Hindlimb muscle (tissue), 1 donor: ENCODE results near the gene ADRA2B. TPM values are rescaled to one million over a fixed set of nuclear protein-coding genes. Genes with fewer than 3 reads are reported as not detected.

Experiments used
- DNase-seq: peaks from one replicate; pipeline ENCODE4 v3.0.0-alpha.2; 2013
- polyA plus RNA-seq: library from polyadenylated mRNA; unstranded; fragments of 120-200 nt; gene quantifications from one replicate; pipeline ENCODE4 v1.2.1, GENCODE V29; 2013; ENCODE audit not compliant: insufficient read length

The ADRA2B gene
- polyA plus RNA-seq, 1 donor: 2.7 TPM

DNA sequence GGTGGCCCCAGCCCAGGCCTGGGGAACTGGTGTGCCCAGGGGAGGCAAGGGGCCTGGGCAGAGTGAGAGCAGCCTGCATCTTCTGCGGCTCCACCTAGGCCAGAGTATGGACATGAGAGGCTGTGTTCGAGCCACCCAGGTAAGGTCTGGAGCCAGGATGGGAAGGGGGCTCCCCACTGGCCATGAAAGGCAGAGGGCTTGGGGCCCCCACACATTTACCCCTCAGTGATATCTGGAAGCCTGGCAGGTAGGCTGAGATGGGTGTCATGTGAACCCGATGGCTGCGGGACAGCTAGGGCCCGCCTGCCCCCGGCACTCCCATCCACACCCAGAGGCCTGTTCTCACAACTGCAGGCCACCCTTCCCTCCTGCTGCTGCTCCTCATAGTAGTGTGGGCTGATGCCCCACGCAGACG is 13.2 kb downstream of the ADRA2B start:
- DNase-seq: no peak

DNA sequence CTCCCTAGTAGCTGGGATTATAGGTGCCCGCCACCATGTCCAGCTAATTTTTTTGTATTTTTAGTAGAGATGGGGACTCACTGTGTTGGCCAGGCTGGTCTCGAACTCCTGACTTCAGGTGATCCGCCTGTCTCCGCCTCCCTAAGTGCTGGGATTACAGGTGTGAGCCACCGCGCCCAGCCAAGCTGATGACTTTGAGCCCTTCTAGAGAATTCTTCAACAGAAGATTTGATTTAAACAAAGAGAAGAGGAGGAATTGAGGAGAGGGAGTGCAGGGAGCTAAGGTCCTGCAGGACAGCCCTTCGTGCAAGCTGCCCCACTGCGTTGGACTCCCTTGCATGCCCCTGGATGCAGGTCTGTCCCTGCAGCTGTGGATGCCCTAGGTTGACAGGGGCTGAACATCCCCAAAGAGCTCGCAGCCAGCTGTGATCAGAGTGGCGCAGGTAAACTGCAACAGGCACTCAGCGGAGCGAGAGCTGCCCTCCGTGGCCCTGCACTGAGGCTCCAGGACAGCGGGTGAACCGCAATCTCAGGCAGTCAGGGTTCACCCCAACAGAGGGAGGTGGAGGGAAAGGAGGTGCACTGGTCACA is 13.7 kb downstream of the ADRA2B start:
- DNase-seq: no peak

DNA sequence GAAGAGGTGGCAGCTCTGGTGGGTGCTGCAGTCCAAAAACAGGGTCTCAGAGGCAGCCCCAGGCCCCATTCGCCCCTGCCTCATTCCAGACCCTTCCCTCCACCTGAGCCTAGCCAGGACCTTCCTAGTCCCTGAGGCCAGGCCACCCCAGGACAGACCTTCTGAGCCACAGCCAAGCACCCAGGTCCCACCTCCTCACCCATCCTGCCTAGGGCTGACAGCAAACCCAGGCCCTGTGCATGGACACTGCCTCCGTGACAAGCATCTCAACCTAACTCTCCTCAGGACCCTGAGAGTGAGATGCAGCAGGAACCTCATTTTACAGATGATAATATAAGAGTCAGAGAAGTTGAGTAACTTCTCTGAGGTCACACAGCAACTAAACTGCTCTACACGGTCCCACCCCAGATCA is 15.5 kb downstream of the ADRA2B start:
- no peak for DNase-seq

DNA sequence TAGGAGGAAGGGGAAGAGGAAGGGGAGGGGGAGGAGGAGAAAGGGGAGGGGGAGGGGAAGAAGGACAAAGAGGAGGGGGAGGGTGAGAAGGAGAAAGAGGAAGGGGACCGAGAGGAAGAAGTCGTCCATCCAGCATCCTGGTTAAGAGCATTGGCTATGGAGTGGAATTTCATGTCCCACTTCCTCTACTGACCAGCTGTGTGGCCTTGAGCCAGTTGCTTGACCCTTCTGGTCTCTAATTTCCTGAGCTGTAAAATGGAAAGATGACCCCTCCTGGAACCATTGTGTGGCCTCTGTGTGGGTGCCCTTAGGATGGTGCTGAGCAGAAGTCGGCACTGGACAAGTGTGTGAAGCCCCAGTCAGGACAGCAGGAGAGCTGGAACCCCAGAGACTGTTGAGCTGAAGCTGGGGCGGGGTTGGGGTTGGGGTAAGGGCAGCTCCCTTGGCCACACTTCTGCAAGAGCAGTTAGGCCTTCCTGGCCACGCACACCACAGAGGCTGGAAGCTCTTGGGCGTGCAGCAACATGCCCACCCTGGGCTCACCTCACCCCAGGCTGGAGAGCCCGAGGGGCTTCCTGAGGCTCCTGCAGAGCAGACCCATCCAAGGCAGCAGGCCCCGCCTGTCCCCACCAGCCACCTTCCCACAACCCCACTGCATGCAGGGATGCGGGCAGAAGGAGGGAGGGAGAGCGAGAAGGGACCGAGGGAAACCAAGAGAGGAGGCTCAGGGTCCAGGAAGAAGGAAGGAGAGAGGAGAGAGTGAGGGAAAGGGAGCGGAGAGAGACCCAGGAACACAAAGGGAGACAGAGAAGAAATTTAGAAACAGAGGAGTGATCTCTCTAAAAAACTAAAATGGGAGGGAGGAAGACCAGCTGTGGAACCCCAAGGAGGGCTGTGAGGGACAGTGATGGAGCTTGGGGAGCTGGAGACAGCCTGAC is 16.2 kb downstream of the ADRA2B start:
- no peak for DNase-seq

DNA sequence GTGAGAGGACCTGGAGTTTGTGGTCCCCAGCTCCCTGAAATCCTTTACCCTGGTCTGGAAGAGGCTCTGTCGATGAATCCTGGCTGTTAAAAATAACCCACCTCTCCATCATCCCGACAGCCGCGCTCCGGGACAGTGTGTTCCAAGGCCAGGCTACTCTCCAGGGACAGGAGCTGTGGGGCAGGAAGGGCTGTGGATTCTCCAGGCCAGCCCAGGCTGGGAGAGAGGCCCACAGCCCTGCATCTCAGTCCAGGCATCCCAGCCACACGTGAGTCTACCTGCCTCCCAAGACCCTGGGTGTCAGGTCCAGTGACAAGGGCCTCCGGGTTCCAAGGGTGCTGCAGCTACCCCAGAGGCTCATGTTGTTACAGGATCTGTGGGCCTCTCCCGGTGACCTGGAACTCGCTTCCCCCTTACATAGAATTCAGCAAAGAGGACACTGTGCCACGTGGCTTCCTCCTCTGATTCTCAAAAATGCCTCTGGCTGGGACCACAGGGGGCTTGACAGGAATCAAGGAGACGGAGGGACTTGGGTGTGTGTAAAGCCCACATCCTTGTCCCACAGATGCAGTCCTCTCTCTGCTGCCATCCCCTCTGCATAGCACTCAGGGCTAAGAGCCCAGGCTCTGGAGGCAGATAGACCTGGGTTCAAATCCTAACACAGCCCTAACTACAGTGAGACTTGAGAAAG is 17.3 kb downstream of the ADRA2B start:
- DNase-seq: no peak

DNA sequence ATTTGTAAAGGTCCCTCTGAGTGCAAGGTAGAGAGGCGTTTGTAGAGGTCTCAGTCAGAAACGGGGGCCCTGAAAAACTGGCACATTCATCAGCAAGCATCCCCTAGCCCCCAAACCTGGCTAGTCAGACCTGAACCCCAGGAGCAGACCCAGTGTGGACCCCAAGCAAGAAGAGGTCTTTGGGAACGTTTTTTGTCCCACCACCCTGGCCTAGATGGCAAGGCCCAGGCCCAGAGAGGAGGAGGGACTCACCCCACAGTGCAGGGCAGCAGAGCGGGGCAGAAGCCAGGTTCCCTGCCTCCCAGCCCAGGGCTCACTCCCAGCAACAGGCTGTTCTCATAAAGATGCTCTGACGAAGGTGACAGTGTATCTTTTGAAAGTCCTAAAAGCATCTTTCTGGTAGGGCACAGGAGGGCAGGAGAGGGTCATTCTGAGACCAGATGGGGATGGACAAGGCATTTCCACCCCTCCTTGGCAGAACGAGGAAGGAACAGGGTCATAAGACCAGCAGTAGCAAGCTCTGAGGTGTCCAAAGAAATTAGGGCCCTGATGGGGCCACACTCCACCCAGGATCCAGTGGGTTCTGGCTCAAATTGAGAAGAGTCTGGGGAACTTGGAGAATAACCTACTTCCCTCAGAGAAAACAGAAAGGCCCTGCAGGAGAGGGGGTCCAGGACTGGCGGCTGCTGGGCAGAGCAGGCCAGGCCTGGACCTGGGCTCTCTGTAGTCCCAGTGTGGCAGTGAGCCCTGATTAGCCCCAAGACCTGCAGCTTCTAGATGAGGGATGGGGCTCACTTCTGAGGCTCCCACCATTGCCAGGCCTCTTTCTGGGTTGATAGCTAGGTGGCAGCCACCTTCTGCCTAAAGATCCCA is 18.2 kb downstream of the ADRA2B start:
- DNase-seq: no peak

DNA sequence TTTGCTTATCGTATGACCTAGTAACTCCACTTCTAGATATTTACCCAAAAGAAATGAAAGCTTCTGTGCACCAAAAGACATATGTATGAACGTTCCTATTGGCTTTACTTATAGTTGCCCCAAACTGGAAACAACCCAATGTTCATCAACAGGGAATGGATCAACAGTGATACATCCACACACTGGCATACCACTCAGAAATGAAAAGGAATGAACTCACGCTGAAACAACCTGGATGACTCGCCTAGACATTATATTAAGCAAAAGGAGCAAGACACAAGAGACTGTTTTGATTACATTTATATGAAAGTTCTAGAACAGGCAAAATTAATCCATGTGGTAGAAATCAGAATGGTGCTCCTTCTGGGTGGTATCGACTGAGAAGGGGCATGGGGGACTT is 18.9 kb downstream of the ADRA2B start:
- DNase-seq: no peak

DNA sequence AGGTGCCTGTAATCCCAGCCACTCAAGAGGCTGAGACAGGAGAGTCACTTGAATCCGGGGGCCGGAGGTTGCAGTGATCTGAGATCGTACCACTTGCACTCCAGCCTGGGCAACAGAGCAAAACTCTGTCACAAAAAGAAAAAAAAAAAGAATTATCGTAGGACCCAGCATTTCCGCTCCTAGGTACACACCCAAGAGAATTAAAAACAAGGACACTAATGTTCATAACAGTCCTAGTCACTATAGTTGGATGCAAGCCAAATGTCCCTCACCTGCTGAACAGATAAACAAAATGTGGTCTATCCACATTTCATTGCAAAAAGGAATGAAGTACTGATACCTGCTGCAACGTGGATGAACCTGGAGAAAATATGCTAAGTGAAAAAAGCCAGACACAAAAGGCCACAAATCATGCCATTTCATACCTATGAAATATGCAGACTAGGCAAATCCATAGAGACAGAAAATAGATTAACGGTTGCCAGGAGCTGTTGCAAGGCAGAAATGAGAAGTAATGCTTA is 21.2 kb downstream of the ADRA2B start:
- DNase-seq: no peak

DNA sequence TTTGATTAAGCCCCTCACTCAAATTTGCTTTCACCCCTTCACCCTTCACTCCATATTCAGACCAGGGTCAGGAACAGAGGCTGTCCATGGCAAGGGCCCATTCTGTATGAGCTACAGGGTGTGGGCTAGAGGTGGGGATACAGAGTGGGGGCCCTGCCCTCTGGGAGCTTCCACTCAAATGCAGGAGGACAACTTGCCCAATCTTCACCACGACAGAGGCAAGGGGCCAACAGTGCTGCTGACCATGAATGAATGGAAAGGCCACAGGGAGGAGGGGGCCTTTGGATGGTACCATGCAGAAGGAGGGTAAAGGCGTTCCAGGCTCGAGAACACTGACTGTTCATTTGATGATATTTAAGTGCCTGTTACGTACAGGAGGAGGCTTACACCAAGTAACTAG is 22.8 kb downstream of the ADRA2B start:
- DNase-seq: no peak

DNA sequence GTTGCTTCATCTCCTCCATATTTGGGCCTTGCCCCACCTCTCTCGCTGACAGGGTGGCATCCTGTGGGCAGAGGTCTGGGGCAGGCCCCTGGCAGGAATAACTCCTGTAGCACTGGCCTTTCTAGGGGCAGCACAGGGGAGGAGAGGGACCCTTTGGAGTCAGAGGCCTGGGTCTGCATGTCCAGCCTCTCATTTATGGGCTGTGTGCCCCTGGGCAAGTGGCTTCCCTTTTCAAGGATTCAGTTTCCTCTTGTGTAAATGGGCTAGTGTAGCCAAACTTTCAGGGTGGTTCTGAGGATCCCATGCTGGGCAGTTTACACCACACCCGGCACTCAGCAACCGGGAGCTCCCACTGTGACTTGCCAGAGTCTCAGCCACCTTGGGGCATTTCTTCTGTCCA is 23.4 kb downstream of the ADRA2B start:
- no peak for DNase-seq

DNA sequence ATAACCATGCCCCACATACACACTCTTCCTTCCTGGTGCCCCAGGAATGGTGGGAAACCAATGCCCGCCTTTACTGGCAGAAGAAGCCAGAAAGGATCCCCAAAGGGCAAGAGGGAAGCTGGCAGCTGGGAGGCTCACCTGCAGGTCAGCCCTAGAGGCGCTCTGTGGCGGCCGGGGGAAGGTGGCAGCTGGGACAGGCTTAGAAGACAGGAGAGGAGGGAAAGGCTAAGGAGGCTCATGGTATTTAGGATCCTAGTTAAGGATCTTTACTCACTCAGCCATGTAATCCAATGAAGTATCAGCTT is 23.8 kb downstream of the ADRA2B start:
- no peak for DNase-seq

DNA sequence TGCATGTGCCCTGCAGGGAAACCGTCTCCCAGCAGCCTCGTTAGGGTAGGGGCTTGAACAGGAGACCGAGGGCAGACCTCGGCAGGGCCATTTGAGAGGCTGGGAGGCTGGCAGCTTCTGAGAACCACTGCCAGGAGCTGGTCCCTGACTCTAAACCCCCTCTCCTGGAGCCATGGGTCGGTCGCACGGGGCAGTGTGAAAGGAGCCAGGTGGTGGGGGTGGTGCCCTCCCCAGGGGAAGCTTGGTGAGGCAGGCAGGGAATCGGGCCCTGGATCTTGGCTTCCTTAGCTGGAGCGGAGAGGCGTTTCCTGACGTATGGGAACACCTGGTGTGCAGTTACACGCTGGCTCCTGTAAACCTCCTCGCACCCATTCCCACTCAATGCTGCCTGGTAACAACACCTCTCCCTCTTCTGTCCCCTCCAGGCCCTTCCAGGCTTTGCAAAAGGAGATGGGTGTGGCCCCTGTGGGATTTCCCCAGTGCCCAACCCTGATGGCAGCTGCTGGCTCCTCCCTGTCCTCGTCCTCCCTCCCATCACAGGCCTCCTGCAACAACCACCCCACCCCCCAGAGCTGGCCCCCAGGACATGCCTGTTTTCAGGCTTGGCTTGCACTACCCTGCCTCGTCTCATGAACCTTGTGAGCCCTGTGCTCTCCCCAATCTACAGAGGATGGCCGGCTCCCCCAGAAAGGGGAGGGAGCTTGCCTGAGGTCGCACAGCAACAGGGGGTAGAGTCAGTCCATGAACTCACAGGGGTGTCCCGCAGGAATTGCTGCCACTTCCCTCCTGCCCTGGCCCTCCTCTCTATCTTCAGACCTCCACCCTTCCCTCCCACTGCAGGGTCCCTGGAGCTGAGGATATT is 24.4 kb downstream of the ADRA2B start:
- no peak for DNase-seq

DNA sequence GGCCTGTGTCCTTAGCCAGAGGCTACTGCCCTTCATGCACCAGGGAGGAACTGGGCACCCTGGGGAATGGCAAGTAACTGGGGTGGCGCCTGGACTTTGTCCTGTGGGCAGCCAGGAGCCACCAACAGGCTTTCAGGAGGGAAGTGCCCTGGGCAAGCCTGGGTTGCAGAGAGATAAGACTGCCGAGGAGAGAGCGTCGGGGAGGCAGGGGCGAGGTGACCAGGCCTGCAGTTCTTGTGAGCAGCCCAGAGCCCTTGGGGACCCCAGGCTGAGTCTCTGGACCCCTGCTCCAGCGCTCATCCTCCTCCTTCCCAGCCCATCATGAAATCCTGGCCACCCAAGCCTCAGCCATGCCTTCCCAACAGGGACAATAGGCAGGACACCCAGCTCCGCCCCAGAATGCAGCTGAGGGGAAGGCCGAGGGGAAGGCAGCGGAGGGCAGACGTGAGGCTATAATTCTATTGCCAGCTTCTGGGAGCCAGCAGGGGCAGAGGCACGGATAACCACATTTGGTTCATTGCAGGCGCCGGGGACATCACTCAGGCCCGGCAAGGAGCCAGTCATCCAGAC is 25.1 kb downstream of the ADRA2B start:
- DNase-seq: no peak

DNA sequence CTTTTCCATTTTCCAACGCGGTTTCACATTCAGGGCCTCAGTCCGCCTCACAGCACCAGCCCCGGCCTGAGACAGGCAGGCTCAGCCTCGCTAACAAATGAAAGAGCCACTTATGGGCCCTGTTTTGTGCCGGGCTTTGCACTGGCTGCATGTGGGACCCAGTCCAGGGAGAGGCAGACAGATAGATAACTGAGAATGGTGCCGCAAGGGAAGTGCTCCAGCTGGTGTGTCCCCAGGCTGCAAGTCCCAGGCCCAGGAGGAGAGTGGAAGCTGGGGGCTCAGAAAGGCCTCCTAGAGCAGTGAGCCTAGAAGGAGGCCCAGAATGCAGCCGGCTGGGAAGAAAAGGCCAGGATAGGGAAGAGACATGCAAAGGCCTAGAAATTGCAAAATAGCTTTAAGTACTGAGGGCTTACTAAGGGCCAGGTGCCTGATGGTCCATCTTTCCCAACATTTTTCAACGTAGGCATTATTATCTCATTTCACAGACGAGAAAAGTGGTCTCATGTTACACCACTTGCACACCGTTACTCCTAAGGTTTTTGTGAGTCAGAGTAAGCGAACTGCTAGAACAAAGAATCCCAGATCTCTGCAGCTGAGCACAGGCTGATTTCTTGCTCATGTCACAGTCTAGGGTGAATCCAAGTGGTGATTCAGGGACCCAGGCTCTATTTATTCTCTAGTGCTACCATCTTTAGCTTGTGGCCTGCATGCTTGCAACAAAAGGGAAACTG is 26.0 kb downstream of the ADRA2B start:
- DNase-seq: no peak

DNA sequence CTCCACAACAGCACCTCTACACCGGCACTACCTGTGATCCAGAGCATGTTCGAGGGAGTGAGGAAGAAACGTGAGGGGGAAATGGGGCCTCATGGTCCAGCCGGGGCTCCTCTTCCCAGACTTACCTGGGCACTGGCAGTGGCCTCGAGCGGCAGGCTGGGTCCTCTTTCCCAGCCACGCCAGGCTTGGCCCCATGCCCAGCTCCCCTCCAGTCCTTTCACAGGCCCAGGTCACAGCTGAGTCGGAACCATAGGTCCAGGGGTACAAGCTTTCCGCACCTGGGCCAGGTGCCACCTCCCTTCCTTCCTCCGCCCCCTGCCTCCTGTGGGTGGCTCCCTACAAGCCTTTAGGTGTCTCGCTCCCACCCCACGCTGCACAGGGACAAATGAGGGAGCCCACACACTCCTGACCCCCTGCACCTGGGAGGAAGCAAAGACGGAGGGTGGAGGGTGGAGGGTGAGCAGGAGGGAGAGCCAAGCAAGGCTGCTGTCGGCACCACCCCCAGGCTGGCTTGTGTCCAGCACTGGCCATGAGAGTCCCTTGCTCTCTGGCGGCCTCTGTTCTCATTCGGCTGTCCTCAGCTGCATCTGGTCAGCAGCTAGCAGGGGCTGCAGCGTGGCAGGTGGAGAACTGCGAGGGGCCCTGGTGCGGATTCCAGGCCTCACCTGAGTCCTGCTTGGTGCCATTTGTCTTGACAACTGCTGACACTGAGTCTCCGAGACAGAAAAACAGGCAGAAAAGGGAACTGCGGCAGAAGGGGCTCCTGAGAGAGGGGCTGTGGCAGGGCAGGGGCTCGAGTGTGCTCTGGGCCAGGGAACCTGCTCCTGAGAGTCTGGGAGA is 26.8 kb downstream of the ADRA2B start:
- DNase-seq: no peak

DNA sequence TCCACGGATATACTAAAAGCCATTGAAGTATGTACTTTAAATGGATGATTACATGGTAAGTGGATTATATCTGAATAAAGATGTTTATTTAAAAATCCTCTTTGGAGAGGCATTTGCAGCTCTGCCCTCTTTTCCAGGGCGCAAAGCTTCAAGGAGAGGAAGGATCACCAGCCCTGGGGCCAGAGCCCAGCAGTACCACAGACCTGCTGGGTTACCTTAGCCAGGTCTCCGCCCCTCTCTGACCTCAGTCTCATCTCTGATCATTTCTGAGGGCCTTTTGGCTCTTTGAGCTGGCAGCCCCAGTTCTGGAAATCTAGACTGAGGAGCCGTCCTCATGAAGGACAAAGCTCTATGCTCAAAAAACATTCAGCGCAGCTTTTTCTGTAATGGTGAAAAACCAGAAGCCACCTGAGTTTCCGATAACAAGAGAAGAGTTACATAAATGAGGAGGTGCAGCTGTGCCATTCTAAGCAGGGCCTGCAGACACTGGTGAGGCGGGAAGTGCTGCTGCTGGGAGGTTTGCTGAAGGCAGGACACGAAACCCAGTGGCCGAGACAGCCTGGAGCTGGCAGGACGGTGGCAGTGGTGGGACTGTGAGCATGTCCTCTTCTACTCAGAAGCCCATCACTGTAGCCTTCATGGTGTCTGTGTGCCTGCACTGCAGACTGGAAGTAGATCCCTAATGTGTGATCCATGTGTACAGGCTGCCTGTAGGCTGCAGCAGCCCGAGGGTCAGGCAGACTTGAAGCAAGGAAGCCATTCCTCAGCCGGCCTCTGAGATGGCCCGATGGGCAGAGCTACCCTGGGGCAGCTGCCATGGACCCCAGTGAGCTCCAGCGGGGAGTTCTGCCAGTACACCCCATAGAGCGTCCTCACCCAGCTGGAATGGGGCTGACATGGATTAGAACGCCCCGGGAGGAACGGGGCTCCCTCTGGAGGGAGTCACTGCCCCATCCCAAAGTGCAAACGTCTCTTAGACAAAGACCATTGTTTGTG is 27.7 kb downstream of the ADRA2B start:
- no peak for DNase-seq

DNA sequence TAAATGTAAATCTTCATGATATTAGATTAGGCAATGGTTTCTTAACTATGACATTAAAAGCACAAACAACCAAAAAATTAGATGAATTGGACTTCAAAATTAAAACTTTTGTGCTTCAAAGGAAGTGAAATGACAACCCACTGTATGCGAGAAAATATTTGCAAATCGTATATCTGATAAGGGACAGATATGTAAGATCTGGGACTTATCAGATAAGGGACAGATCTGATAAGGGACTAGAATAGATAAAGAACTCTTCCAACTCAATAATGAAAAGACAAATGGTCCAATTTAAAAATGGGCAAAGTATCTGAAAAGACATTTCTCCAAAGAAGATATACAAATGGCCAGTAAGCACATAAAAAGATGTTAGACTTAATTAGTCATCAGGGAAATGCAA is 29.2 kb downstream of the ADRA2B start:
- DNase-seq: no peak
